Ramos (cell line): ENCODE data around the gene CEP95.
"Not testable (repeated sequence)": the region's sequence is repeated elsewhere in the genome, so short reads cannot be mapped to it uniquely, and the experiment has no call there.

Experiments
- in situ Hi-C: fragments of 300-500 bp; cut with MboI; formaldehyde crosslinking; loops from one replicate; pipeline ENCODE4 v1.14.3; 2022; ENCODE audit warnings: low sequenced_read_pairs; ENCODE audit not compliant: unreplicated experiment

The CEP95 gene

GRCh38 chr17:64506576-64507412, at the start of gene CEP95:
CEP95 (plus strand) TSS chr17:64506977; CDS start chr17:64507098, 121 bp downstream.
- in situ Hi-C loops: no loop called here

GRCh38 chr17:64457156-64457555, 49.6 kb upstream of the CEP95 start:
- in situ Hi-C loops: no loop called here

- in situ Hi-C loops: no loop called here
These were observed 48.0 kb upstream of the CEP95 start for GRCh38 chr17:64458756-64459155.

GRCh38 chr17:64459284-64459747, 47.5 kb upstream of the CEP95 start:
- in situ Hi-C loops: no loop called here

- in situ Hi-C loops: not testable (repeated sequence)
These were observed 47.0 kb upstream of the CEP95 start for GRCh38 chr17:64459818-64460217.

GRCh38 chr17:64460955-64461354, 45.8 kb upstream of the CEP95 start:
- in situ Hi-C loops: no loop called here

GRCh38 chr17:64461788-64462187, 45.0 kb upstream of the CEP95 start:
- in situ Hi-C loops: no loop called here

- in situ Hi-C loops: no loop called here
These were observed 40.6 kb upstream of the CEP95 start for GRCh38 chr17:64466019-64466735.

GRCh38 chr17:64466834-64467233, 39.9 kb upstream of the CEP95 start:
- in situ Hi-C loops: not testable (repeated sequence)

GRCh38 chr17:64470625-64471024, 36.2 kb upstream of the CEP95 start:
- in situ Hi-C loops: no loop called here

- in situ Hi-C loops: no loop called here
These were observed 35.3 kb upstream of the CEP95 start for GRCh38 chr17:64471440-64471839.

- in situ Hi-C loops: no loop called here
These were observed 34.2 kb upstream of the CEP95 start for GRCh38 chr17:64472564-64472963.

- in situ Hi-C loops: no loop called here
These were observed 28.9 kb upstream of the CEP95 start for GRCh38 chr17:64477849-64478248.

- in situ Hi-C loops: no loop called here
These were observed 25.8 kb upstream of the CEP95 start for GRCh38 chr17:64480951-64481350.

- in situ Hi-C loops: no loop called here
These were observed 22.4 kb upstream of the CEP95 start for GRCh38 chr17:64484380-64484779.

- in situ Hi-C loops: no loop called here
These were observed 18.5 kb upstream of the CEP95 start for GRCh38 chr17:64488301-64488700.

GRCh38 chr17:64491034-64491860, 15.5 kb upstream of the CEP95 start:
- in situ Hi-C loops: loop anchor here (5.0 kb wide), 2 partner anchors 69 to 184 kb away; no protein-coding TSS in a partner anchor

GRCh38 chr17:64491994-64492393, 14.8 kb upstream of the CEP95 start:
- in situ Hi-C loops: loop anchor here (5.0 kb wide), 2 partner anchors 70 to 185 kb away; no protein-coding TSS in a partner anchor

- in situ Hi-C loops: loop anchor here (5.0 kb wide), 2 partner anchors 70 to 185 kb away; no protein-coding TSS in a partner anchor
These were observed 14.2 kb upstream of the CEP95 start for GRCh38 chr17:64492481-64493109.

- in situ Hi-C loops: loop anchor here (5.0 kb wide), 2 partner anchors 72 to 187 kb away; no protein-coding TSS in a partner anchor
These were observed 12.7 kb upstream of the CEP95 start for GRCh38 chr17:64494121-64494520.
